SHP77 (cell line): ENCODE results near the gene HSPA1L.
"Not testable (repeated sequence)": the region's sequence is repeated elsewhere in the genome, so short reads cannot be mapped to it uniquely, and the experiment has no call there.

ENCODE experiments used
- DNase-seq, 2 experiments: peaks; one replicate each; lab custom pipeline; 2025; lab: John Stamatoyannopoulos, UW

Gene HSPA1L

GRCh38 chr6:31836474-31837368 is 21.6 kb upstream of the HSPA1L start:
- no peak for DNase-seq

- DNase-seq, result no peak
Observed at GRCh38 chr6:31836047-31836473, 21.0 kb upstream of the HSPA1L start.

- peak; percentile 83 to 92 for DNase-seq
Observed at GRCh38 chr6:31834367-31835250, 19.5 kb upstream of the HSPA1L start.

- DNase-seq, result no peak
Observed at GRCh38 chr6:31831350-31832215, 16.5 kb upstream of the HSPA1L start.

- DNase-seq, result no peak
Observed at GRCh38 chr6:31830886-31831335, 15.8 kb upstream of the HSPA1L start.

DNA sequence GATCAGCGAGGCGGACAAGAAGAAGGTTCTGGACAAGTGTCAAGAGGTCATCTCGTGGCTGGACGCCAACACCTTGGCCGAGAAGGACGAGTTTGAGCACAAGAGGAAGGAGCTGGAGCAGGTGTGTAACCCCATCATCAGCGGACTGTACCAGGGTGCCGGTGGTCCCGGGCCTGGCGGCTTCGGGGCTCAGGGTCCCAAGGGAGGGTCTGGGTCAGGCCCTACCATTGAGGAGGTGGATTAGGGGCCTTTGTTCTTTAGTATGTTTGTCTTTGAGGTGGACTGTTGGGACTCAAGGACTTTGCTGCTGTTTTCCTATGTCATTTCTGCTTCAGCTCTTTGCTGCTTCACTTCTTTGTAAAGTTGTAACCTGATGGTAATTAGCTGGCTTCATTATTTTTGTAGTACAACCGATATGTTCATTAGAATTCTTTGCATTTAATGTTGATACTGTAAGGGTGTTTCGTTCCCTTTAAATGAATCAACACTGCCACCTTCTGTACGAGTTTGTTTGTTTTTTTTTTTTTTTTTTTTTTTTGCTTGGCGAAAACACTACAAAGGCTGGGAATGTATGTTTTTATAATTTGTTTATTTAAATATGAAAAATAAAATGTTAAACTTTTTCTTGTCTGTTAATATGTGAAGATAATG is 14.7 kb upstream of the HSPA1L start:
- no peak for DNase-seq

DNA sequence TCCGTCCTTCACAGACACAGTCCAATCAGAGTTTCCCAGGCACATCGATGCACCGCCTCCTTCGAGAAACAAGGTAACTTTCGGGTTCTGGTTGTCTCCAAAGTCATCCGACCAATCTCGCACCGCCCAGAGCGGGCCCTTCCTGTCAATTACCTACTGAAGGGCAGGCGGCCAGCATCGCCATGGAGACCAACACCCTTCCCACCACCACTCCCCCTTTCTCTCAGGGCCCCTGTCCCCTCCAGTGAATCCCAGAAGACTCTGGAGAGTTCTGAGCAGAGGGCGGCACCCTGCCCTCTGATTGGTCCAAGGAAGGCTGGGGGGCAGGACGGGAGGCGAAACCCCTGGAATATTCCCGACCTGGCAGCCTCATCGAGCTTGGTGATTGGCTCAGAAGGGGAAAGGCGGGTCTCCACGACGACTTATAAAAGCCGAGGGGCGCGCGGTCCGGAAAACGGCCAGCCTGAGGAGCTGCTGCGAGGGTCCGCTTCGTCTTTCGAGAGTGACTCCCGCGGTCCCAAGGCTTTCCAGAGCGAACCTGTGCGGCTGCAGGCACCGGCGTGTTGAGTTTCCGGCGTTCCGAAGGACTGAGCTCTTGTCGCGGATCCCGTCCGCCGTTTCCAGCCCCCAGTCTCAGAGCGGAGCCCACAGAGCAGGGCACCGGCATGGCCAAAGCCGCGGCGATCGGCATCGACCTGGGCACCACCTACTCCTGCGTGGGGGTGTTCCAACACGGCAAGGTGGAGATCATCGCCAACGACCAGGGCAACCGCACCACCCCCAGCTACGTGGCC is 12.4 kb upstream of the HSPA1L start, which contains the start of gene HSPA1B:
Gene HSPA1B (plus strand): TSS at position 453 of the 794 bp plus-strand sequence. CDS start 213 bp downstream, at position 666.
- peak; percentile 99 to 100 for DNase-seq

GRCh38 chr6:31826793-31827285 is 11.8 kb upstream of the HSPA1L start:
- no peak for DNase-seq

DNA sequence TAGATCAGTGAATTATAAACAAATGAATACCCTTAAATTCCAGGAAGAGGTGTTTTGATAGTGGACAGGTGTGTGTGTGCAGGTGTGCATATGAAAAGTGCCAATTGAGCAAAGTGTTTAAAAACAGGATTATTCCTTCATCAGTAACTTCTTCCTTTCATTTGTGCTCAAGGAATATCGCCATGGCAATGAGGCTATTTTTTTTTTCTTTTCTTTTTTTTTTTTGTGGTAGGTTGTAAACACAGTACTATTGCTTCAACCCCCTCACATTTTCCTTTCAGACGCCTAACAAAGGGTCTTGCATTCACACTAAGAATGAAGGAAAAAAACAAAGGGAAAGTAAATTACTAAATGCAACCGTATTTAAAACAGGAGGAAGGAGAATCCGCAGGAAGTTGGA is 10.5 kb upstream of the HSPA1L start:
- DNase-seq, result no peak

DNA sequence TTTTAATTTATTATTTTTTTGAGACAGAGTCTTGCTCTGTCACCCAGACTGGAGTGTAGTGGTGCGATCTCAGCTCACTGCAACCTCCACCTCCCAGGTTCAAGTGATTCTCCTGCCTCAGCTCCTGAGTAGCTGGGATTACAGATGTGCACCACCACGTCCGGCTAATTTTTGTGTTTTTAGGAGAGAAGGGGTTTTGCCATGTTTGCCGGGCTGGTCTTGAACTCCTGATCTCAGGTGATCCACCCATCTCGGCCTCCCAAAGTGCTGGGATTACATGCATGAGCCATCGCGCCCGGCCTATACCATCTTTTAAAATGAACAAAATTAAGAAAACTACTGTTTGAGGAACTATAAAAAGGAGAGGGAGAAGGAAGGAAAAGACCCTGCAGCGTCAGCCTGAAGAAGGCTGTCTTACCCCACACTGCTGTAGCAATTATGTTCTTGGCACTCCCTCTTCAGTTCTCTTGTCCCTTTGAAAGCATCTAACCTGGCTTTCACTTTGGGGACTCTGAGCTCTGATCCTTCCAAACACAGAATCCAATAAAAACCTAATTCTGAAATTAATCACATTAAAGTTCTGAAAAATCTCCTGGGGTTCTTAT is 8.6 kb upstream of the HSPA1L start:
- DNase-seq, result not testable (repeated sequence)

- DNase-seq, result peak; percentile 51 to 62
Observed at GRCh38 chr6:31822036-31822821, 7.1 kb upstream of the HSPA1L start.

GRCh38 chr6:31821301-31822035 is 6.4 kb upstream of the HSPA1L start:
- DNase-seq, result peak; percentile 57 to 65

GRCh38 chr6:31820399-31820798 is 5.3 kb upstream of the HSPA1L start:
- not testable (repeated sequence) for DNase-seq

DNA sequence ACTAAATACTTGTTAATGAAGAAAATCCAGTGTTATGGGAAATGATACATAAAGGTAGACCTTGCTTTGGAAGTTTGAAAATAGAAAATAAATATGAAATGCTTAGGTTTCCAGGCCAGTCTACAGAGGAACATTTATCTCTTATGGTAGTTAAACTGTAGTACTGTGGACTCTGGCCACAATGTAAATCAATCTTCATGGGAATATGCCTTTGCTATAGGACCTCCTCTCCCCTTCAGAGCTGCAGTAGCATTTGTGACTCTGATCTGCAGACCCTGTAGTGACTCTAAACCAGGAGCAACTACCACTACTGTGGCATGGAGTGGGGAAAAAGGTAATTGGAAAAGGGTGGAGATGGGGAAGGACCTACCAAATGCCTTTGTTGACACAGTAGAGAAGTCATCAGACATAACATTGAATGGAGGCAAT is 4.8 kb upstream of the HSPA1L start:
- no peak for DNase-seq

DNA sequence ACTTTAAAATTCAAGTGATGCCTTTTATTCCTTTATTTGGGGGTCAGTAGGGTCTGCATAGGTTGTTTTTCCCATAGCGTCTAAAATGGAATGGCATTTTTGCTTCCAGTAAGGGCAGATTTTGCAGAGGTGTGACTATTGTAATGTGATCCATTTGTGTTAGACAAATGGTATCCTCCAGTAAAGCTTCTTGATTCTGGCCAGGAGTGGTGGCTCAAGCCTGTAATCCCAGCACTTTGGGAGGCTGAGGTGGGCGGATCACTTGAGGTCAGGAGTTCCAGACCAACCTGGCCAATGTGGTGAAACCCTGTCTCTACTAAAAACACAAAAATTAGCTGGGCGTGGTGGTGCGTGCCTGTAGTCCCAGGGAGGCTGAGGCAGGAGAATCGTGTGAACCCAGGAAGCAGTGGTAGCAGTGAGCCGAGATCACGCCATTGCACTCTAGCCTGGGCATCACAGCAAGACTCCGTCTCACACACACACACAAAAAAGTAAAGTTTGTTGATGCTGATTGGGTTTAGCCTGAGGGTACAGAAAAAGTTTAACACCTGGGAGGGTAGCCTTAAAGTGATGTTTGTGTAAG is 2.9 kb upstream of the HSPA1L start:
- not testable (repeated sequence) for DNase-seq

DNA sequence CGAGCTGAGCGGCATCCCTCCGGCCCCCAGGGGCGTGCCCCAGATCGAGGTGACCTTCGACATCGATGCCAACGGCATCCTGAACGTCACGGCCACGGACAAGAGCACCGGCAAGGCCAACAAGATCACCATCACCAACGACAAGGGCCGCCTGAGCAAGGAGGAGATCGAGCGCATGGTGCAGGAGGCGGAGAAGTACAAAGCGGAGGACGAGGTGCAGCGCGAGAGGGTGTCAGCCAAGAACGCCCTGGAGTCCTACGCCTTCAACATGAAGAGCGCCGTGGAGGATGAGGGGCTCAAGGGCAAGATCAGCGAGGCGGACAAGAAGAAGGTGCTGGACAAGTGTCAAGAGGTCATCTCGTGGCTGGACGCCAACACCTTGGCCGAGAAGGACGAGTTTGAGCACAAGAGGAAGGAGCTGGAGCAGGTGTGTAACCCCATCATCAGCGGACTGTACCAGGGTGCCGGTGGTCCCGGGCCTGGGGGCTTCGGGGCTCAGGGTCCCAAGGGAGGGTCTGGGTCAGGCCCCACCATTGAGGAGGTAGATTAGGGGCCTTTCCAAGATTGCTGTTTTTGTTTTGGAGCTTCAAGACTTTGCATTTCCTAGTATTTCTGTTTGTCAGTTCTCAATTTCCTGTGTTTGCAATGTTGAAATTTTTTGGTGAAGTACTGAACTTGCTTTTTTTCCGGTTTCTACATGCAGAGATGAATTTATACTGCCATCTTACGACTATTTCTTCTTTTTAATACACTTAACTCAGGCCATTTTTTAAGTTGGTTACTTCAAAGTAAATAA is 2.2 kb upstream of the HSPA1L start:
- DNase-seq, result not testable (repeated sequence)

GRCh38 chr6:31814677-31815024 is 432 bp downstream of the HSPA1L start:
- peak; percentile 93 to 94 for DNase-seq
